Activated CD8-positive, alpha-beta memory T cell treated with anti-CD3 and anti-CD28 coated beads for 48 hours (primary cell): Measurements from ENCODE around the gene MCOLN1.
A peak's percentile ranks its signal among the peaks of the same experiment; 100 is the strongest.

Experiments
- DNase-seq, 3 experiments: peaks; one replicate each; pipeline ENCODE4 v3.0.0-alpha.2; 2020; ENCODE audit warnings: low read depth in 2 of 3, low spot score in 2 of 3

Gene MCOLN1

GRCh38 chr19:7522072-7522922, at the start of gene MCOLN1:
Gene MCOLN1 (plus strand): TSS chr19:7522624. CDS start chr19:7522751, 127 bp downstream.
- DNase-seq: peak; percentile 98 to 100 (median 99)

- DNase-seq: no peak
Measured at GRCh38 chr19:7475665-7476064, 46.8 kb upstream of the MCOLN1 start.

- DNase-seq: no peak
Measured at GRCh38 chr19:7476241-7476640, 46.2 kb upstream of the MCOLN1 start.

- no peak for DNase-seq
Measured at GRCh38 chr19:7476777-7477494, 45.5 kb upstream of the MCOLN1 start.

- no peak for DNase-seq
Measured at GRCh38 chr19:7477758-7478157, 44.7 kb upstream of the MCOLN1 start.

GRCh38 chr19:7478173-7478842, 44.1 kb upstream of the MCOLN1 start:
- no peak for DNase-seq

- DNase-seq: no peak
Measured at GRCh38 chr19:7478843-7479227, 43.6 kb upstream of the MCOLN1 start.

- DNase-seq: no peak
Measured at GRCh38 chr19:7480222-7480969, 42.0 kb upstream of the MCOLN1 start.

- no peak for DNase-seq
Measured at GRCh38 chr19:7480970-7481255, 41.5 kb upstream of the MCOLN1 start.

- DNase-seq: no peak
Measured at GRCh38 chr19:7482584-7483439, 39.6 kb upstream of the MCOLN1 start.

- no peak for DNase-seq
Measured at GRCh38 chr19:7483720-7484201, 38.7 kb upstream of the MCOLN1 start.

- no peak for DNase-seq
Measured at GRCh38 chr19:7486923-7487322, 35.5 kb upstream of the MCOLN1 start.

- peak; percentile 81 to 89 (median 87) for DNase-seq
Measured at GRCh38 chr19:7488736-7489353, 33.6 kb upstream of the MCOLN1 start, which contains the start of gene PEX11G. Gene PEX11G (minus strand): TSS chr19:7489035. CDS start chr19:7489010, 25 bp downstream.

GRCh38 chr19:7489609-7490044, 32.8 kb upstream of the MCOLN1 start:
- DNase-seq: no peak

GRCh38 chr19:7492142-7492541, 30.3 kb upstream of the MCOLN1 start:
- DNase-seq: peak in 1 of 3 experiments; percentile 35

- no peak for DNase-seq
Measured at GRCh38 chr19:7492558-7492957, 29.9 kb upstream of the MCOLN1 start.

- no peak for DNase-seq
Measured at GRCh38 chr19:7494416-7495098, 27.9 kb upstream of the MCOLN1 start.

GRCh38 chr19:7497292-7497691, 25.1 kb upstream of the MCOLN1 start:
- DNase-seq: no peak
